Measurements from ENCODE around the gene MGRN1. TPM values are rescaled to one million over a fixed set of nuclear protein-coding genes. Genes with fewer than 3 reads are reported as not detected.

Gene MGRN1
- total and polyA plus RNA-seq, 2 of the 13 experiments (the other 11 are each of a cell fraction or from before 2014, with no cell fraction given), result 11.9 to 12.6 TPM

- TF ChIP-seq, protein P1, sequence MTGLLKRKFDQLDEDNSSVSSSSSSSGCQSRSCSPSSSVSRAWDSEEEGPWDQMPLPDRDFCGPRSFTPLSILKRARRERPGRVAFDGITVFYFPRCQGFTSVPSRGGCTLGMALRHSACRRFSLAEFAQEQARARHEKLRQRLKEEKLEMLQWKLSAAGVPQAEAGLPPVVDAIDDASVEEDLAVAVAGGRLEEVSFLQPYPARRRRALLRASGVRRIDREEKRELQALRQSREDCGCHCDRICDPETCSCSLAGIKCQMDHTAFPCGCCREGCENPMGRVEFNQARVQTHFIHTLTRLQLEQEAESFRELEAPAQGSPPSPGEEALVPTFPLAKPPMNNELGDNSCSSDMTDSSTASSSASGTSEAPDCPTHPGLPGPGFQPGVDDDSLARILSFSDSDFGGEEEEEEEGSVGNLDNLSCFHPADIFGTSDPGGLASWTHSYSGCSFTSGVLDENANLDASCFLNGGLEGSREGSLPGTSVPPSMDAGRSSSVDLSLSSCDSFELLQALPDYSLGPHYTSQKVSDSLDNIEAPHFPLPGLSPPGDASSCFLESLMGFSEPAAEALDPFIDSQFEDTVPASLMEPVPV (CRISPR knock-in tag; IDR thresholded peaks at IDR 0.05), result no peak
- TF ChIP-seq PBX3 (CRISPR knock-in tag; IDR thresholded peaks at IDR 0.05; ENCODE audit: borderline replicate concordance), result no peak
- no peak for TF ChIP-seq ZSCAN5A (CRISPR knock-in tag; IDR thresholded peaks at IDR 0.05; ENCODE audit: borderline replicate concordance)
- TF ChIP-seq PHF20 (CRISPR knock-in tag; IDR thresholded peaks at IDR 0.05), result no peak; the same call in 1 of the 2 replicates
- TF ChIP-seq, protein P2, sequence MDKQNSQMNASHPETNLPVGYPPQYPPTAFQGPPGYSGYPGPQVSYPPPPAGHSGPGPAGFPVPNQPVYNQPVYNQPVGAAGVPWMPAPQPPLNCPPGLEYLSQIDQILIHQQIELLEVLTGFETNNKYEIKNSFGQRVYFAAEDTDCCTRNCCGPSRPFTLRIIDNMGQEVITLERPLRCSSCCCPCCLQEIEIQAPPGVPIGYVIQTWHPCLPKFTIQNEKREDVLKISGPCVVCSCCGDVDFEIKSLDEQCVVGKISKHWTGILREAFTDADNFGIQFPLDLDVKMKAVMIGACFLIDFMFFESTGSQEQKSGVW (CRISPR knock-in tag; IDR thresholded peaks at IDR 0.05; ENCODE audit: borderline replicate concordance), result no peak
- TF ChIP-seq ZNF468 (CRISPR knock-in tag; IDR thresholded peaks at IDR 0.05), result no peak
- TF ChIP-seq, protein P3, sequence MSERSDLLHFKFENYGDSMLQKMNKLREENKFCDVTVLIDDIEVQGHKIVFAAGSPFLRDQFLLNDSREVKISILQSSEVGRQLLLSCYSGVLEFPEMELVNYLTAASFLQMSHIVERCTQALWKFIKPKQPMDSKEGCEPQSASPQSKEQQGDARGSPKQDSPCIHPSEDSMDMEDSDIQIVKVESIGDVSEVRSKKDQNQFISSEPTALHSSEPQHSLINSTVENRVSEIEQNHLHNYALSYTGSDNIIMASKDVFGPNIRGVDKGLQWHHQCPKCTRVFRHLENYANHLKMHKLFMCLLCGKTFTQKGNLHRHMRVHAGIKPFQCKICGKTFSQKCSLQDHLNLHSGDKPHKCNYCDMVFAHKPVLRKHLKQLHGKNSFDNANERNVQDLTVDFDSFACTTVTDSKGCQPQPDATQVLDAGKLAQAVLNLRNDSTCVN (CRISPR knock-in tag; IDR thresholded peaks at IDR 0.05; ENCODE audit: borderline replicate concordance), result peak; percentile 99
- TF ChIP-seq DNMT3B (CRISPR knock-in tag; conservative IDR thresholded peaks at IDR 0.05), result no peak
- TF ChIP-seq NR2F6 (IDR thresholded peaks at IDR 0.05), result no peak
- TF ChIP-seq NR2F6 (CRISPR knock-in tag; IDR thresholded peaks at IDR 0.05), result 0 out of 2 replicates have a peak, but pooled peaks have one; percentile 7
- no peak for TF ChIP-seq NCOA2 (CRISPR knock-in tag; IDR thresholded peaks at IDR 0.05)
- no peak for TF ChIP-seq TBX3 (IDR thresholded peaks at IDR 0.05; ENCODE audit: borderline replicate concordance)
- TF ChIP-seq, protein P4, sequence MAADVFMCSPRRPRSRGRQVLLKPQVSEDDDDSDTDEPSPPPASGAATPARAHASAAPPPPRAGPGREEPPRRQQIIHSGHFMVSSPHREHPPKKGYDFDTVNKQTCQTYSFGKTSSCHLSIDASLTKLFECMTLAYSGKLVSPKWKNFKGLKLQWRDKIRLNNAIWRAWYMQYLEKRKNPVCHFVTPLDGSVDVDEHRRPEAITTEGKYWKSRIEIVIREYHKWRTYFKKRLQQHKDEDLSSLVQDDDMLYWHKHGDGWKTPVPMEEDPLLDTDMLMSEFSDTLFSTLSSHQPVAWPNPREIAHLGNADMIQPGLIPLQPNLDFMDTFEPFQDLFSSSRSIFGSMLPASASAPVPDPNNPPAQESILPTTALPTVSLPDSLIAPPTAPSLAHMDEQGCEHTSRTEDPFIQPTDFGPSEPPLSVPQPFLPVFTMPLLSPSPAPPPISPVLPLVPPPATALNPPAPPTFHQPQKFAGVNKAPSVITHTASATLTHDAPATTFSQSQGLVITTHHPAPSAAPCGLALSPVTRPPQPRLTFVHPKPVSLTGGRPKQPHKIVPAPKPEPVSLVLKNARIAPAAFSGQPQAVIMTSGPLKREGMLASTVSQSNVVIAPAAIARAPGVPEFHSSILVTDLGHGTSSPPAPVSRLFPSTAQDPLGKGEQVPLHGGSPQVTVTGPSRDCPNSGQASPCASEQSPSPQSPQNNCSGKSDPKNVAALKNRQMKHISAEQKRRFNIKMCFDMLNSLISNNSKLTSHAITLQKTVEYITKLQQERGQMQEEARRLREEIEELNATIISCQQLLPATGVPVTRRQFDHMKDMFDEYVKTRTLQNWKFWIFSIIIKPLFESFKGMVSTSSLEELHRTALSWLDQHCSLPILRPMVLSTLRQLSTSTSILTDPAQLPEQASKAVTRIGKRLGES (CRISPR knock-in tag; IDR thresholded peaks at IDR 0.05; ENCODE audit: borderline replicate concordance), result no peak
- TF ChIP-seq NFYB (CRISPR knock-in tag; IDR thresholded peaks at IDR 0.05), result no peak
- TF ChIP-seq MAFG (CRISPR knock-in tag; IDR thresholded peaks at IDR 0.05), result no peak
- no peak for TF ChIP-seq DMAP1 (CRISPR knock-in tag; IDR thresholded peaks at IDR 0.05)
- no peak for TF ChIP-seq SRY (CRISPR knock-in tag; IDR thresholded peaks at IDR 0.05)
- TF ChIP-seq ZNF224 (CRISPR knock-in tag; IDR thresholded peaks at IDR 0.05), result no peak
- TF ChIP-seq SOX13 (IDR thresholded peaks at IDR 0.05), result no peak
- TF ChIP-seq SOX13 (CRISPR knock-in tag; conservative IDR thresholded peaks at IDR 0.05 in 1 of 2, IDR thresholded peaks at IDR 0.05 in 1 of 2), result no peak
- no peak for TF ChIP-seq FOXC1 (CRISPR knock-in tag; IDR thresholded peaks at IDR 0.05; ENCODE audit: borderline replicate concordance)
- no peak for TF ChIP-seq SATB2 (CRISPR knock-in tag; IDR thresholded peaks at IDR 0.05)
- TF ChIP-seq NFATC3 (CRISPR knock-in tag; IDR thresholded peaks at IDR 0.05), result no peak
These were observed 35.9 kb downstream of the MGRN1 start (continued) for GRCh38 chr16:4660454-4661007.

Data from HepG2 (cell line).